Hepatocyte (in vitro differentiated cells): ENCODE data around the gene DRD5. TPM values are rescaled to one million over a fixed set of nuclear protein-coding genes. Genes with fewer than 3 reads are reported as not detected.

Experiments used
- DNase-seq: peaks from one replicate; pipeline ENCODE4 v3.0.0-alpha.2; 2016; ENCODE audit warnings: low spot score
- H2AFZ ChIP-seq: fragments of 200-600 bp; sonication (generic); 2 replicates; pipeline ENCODE4 v1.6.0; 2016; ENCODE audit warnings: antibody characterized with exemption, mild to moderate bottlenecking
- H3K27ac ChIP-seq: fragments of 200-600 bp; sonication (generic); 2 replicates; pipeline ENCODE4 v1.5.1; 2016; ENCODE audit warnings: mild to moderate bottlenecking
- H3K27me3 ChIP-seq: fragments of 200-600 bp; sonication (generic); 2 replicates; pipeline ENCODE4 v1.6.1; 2016
- H3K36me3 ChIP-seq: fragments of 200-600 bp; sonication (generic); replicated peaks from 2 replicates; pipeline ENCODE4 v1.5.1; 2016; ENCODE audit warnings: low read depth; ENCODE audit not compliant: insufficient read depth
- H3K4me1 ChIP-seq: fragments of 200-600 bp; sonication (generic); 2 replicates; pipeline ENCODE4 v1.5.1; 2016; ENCODE audit warnings: mild to moderate bottlenecking, moderate library complexity; ENCODE audit not compliant: insufficient read depth
- H3K4me2 ChIP-seq: fragments of 200-600 bp; sonication (generic); 2 replicates; pipeline ENCODE4 v1.6.0; 2016
- H3K4me3 ChIP-seq: fragments of 200-600 bp; sonication (generic); 2 replicates; pipeline ENCODE4 v1.5.1; 2016; ENCODE audit warnings: mild to moderate bottlenecking
- H3K79me2 ChIP-seq: fragments of 200-600 bp; sonication (generic); 2 replicates; pipeline ENCODE4 v1.6.0; 2017; ENCODE audit warnings: mild to moderate bottlenecking
- H3K9me2 ChIP-seq: fragments of 200-600 bp; sonication (generic); replicated peaks from 2 replicates; pipeline ENCODE4 v1.6.0; 2017; ENCODE audit warnings: mild to moderate bottlenecking; ENCODE audit not compliant: insufficient read depth
- H3K9me3 ChIP-seq: fragments of 200-600 bp; sonication (generic); 2 replicates; pipeline ENCODE4 v1.5.1; 2016; ENCODE audit warnings: low read depth, mild to moderate bottlenecking
- H4K20me1 ChIP-seq: fragments of 200-600 bp; sonication (generic); 2 replicates; pipeline ENCODE4 v1.6.0; 2016; ENCODE audit warnings: mild to moderate bottlenecking; ENCODE audit not compliant: insufficient read depth, poor library complexity, severe bottlenecking
- EZH2 ChIP-seq: fragments of 200-600 bp; sonication (generic); IDR thresholded peaks from 2 replicates; pipeline ENCODE4 v1.6.1; 2016; ENCODE audit warnings: antibody characterized with exemption, mild to moderate bottlenecking, borderline replicate concordance
- EZH2phosphoT487 ChIP-seq: fragments of 200-600 bp; sonication (generic); IDR thresholded peaks from one replicate; pipeline ENCODE4 v1.6.1; 2018; ENCODE audit warnings: antibody characterized with exemption, mild to moderate bottlenecking, low read depth, moderate library complexity; ENCODE audit not compliant: unreplicated experiment, severe bottlenecking
- whole genome bisulfite sequencing: methylation state at CpG from one replicate; pipeline ENCODE4 v1.1.6; 2016; ENCODE audit warnings: low lambda C conversion rate; ENCODE audit errors: missing lambda C conversion rate; 5-methylcytosine and 5-hydroxymethylcytosine counted together
- polyA plus RNA-seq: library from polyadenylated mRNA; unstranded; fragments of >200 nt; fragmentation: Nextera tagmentation; extraction: Ambion mirVana; gene quantifications from 2 replicates; pipeline ENCODE4 v1.2.1, GENCODE V29; 2016
- total RNA-seq: library from RNA; depleted of rRNA; stranded (reverse); fragments of >200 nt; gene quantifications from 2 replicates; pipeline ENCODE4 v1.2.3, GENCODE V29; 2014
- TF ChIP-seq, protein P1 (sequence below): fragments of 200-600 bp; sonication (generic); IDR thresholded peaks from 2 replicates; pipeline ENCODE4 v1.5.1; 2016; ENCODE audit warnings: antibody characterized with exemption, mild to moderate bottlenecking; ENCODE audit not compliant: poor library complexity

DRD5 gene
- total and polyA plus RNA-seq, 2 experiments from 2014 or later, result not detected

DNA sequence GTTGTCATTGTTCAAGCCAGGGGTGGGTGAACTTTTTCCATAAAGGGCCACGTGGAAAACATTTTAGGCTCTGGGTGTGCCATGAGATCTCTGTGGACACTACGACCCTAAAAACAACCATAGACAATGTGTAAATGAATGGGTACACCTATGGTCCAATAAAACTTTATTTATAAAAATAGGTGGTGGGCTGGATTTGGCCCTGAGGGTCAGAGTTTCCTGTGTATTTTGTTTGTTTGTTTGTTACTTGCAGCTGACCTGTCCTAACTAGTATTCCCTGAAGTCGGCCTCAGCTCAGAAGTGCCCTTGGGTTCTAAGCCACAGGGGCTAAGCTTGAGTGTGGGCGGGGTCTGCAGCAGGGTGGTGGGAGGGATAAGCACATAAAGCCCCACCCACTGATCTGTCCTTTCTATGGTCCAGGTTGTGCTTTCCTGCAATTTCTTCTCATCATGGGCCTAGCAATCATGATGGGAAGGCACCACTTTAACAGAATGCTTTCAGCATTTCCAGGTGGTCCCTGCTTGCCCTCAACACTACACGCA lies 17.2 kb upstream of the DRD5 start:
- no peak for DNase-seq
- Histone ChIP-seq H4K20me1 (no peaks in the 10 kb centered on the region), H3K27ac (no peak overlapping the region), H3K27me3 (no peaks in the 10 kb centered on the region), H3K9me2 (no peaks in the 10 kb centered on the region), H3K79me2 (no peaks in the 10 kb centered on the region), H3K4me3 (no peak overlapping the region), H3K4me2 (no peak overlapping the region), H3K36me3 (no peaks in the 10 kb centered on the region), H2AFZ (no peak overlapping the region), H3K4me1 (no peaks in the 10 kb centered on the region), H3K9me3 (no peaks in the 10 kb centered on the region)
- TF ChIP-seq EZH2phosphoT487 (no peak), EZH2 (no peak)
- TF ChIP-seq, protein P1, sequence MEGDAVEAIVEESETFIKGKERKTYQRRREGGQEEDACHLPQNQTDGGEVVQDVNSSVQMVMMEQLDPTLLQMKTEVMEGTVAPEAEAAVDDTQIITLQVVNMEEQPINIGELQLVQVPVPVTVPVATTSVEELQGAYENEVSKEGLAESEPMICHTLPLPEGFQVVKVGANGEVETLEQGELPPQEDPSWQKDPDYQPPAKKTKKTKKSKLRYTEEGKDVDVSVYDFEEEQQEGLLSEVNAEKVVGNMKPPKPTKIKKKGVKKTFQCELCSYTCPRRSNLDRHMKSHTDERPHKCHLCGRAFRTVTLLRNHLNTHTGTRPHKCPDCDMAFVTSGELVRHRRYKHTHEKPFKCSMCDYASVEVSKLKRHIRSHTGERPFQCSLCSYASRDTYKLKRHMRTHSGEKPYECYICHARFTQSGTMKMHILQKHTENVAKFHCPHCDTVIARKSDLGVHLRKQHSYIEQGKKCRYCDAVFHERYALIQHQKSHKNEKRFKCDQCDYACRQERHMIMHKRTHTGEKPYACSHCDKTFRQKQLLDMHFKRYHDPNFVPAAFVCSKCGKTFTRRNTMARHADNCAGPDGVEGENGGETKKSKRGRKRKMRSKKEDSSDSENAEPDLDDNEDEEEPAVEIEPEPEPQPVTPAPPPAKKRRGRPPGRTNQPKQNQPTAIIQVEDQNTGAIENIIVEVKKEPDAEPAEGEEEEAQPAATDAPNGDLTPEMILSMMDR, result no peak
- WGBS, result 89% methylated on average over 5 of the region's 5 CpGs

DNA sequence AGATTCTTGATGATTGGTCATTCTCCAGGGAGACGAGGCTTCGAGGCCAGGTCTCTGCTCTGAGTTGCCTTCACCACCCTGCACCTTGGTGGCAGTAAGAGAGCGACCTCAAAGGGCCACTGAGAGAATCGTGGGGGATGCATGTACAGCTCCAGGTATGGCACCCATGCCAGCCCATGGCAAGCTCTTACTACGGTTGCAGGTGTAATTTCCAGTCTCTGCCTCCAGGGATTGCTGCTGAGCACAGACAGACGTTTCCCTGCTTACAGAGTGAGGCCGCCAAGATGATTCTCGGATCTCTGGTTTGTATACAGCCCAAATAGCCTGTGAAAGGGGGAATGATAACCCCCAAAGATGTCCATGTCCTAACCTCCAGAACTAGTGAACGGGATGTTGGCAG lies 16.3 kb upstream of the DRD5 start:
- Histone ChIP-seq H3K9me2 (no peaks in the 10 kb centered on the region), H3K4me2 (no peak overlapping the region), H3K27ac (no peak overlapping the region), H4K20me1 (no peaks in the 10 kb centered on the region), H3K4me3 (no peak overlapping the region), H3K36me3 (no peaks in the 10 kb centered on the region), H3K27me3 (peaks cover 5% of the 10 kb centered on the region), H2AFZ (no peak overlapping the region), H3K9me3 (no peaks in the 10 kb centered on the region), H3K4me1 (no peaks in the 10 kb centered on the region), H3K79me2 (no peaks in the 10 kb centered on the region)
- DNase-seq, result peak; percentile 27
- 48% methylated on average over 9 of the region's 9 CpGs for WGBS
- TF ChIP-seq EZH2phosphoT487 (no peak), EZH2 (no peak)
- TF ChIP-seq, protein P1, result peak; percentile 44

DNA sequence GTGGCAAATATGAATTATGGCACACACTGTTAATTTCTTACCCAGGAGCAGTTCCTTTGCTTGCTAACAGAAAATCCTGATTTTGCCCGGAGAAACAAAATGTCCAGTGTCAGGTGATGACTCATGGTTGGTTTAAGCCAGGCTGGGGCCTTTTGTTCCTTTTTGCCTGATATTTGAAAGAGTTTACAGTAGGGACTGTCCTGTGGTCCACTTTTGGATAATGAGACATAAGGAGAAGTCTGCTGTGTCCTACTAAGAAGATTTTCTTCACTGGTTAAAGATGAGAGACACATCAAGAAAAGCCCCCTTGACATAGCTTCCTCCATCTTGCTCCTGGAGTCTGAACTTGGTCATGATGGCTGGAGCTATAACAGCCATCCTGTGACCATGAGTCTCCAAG lies 12.1 kb upstream of the DRD5 start:
- Histone ChIP-seq H3K4me2 (no peak overlapping the region), H4K20me1 (no peaks in the 10 kb centered on the region), H3K9me3 (no peaks in the 10 kb centered on the region), H3K79me2 (no peaks in the 10 kb centered on the region), H3K9me2 (no peaks in the 10 kb centered on the region), H3K36me3 (no peaks in the 10 kb centered on the region), H3K27ac (no peak overlapping the region), H3K27me3 (peaks cover 11% of the 10 kb centered on the region), H3K4me1 (no peaks in the 10 kb centered on the region), H3K4me3 (no peak overlapping the region), H2AFZ (no peak overlapping the region)
- no peak for TF ChIP-seq EZH2phosphoT487
- TF ChIP-seq EZH2, result no peak
- TF ChIP-seq, protein P1, result no peak
- no peak for DNase-seq
- 58% methylated on average over 1 of the region's 1 CpG for WGBS

DNA sequence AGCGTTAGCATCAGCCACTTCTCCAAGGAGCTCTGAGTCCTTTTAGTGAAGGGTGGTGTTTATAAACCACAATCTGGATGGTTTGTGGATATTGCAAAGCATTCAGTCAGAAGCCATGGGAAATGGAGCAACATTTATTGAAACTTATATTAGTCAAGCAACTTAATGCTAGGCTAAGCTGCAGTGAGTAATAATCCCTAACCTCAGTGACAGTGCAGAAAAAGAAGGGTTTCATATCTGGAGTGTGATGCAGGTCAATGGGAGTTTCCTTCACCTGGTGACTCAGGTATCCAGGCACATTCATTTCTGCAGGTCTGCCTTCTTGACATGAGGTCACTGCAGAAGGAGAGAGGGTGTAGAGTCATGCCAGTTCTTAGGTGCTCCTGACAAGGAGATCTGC lies 10.4 kb upstream of the DRD5 start:
- H3K27ac ChIP-seq, result no peak overlapping the region
- H3K9me2 ChIP-seq, result no peaks in the 10 kb centered on the region
- H3K4me3 ChIP-seq, result no peak overlapping the region
- no peak for DNase-seq
- no peaks in the 10 kb centered on the region for H3K4me1 ChIP-seq
- WGBS, result 78% methylated on average over 1 of the region's 1 CpG
- H4K20me1 ChIP-seq, result no peaks in the 10 kb centered on the region
- H3K9me3 ChIP-seq, result no peaks in the 10 kb centered on the region
- no peak overlapping the region for H3K4me2 ChIP-seq
- no peaks in the 10 kb centered on the region for H3K36me3 ChIP-seq
- H3K27me3 ChIP-seq, result peaks cover 11% of the 10 kb centered on the region
- H3K79me2 ChIP-seq, result no peaks in the 10 kb centered on the region
- H2AFZ ChIP-seq, result no peak overlapping the region
- no peak for TF ChIP-seq EZH2
